HCT116 (cell line): ENCODE data around the gene ATP6V1G2. TPM values are rescaled to one million over a fixed set of nuclear protein-coding genes. Genes with fewer than 3 reads are reported as not detected.
"Not testable (repeated sequence)": the region's sequence is repeated elsewhere in the genome, so short reads cannot be mapped to it uniquely, and the experiment has no call there.

Experiments
- ATAC-seq: fragments of 200-7000 bp; cut with Tn5 transposase; 2 replicates; pipeline ENCODE4 v1.9.1; 2020; ENCODE audit warnings: mild to moderate bottlenecking, moderate library complexity
- BruUV-seq: library from RNA; stranded (reverse); fragments of 400-500 nt; replicated peaks from 2 replicates; lab custom pipeline; 2021; lab: Mats Ljungman, UMichigan
- CTCF ChIA-PET: fragments of 300-600 bp; sonication (Branson Sonifier 250); formaldehyde crosslinking; loops from one replicate; lab custom pipeline; 2021; ENCODE audit warnings: antibody characterized with exemption; lab: Charles Lee
- POLR2A ChIA-PET: fragments of 300-600, 350-600 bp; sonication (Branson Sonifier 250); formaldehyde crosslinking; loops from one replicate; lab custom pipeline; 2021; ENCODE audit warnings: antibody characterized with exemption; lab: Charles Lee
- RAD21 ChIA-PET, 2 experiments: fragments of 300-600 bp; sonication (Branson Sonifier 250); formaldehyde crosslinking; loops; one replicate each; lab custom pipeline; 2023; ENCODE audit warnings: low total read pairs in 2 of 2; ENCODE audit not compliant: uncharacterized antibody in 2 of 2, unreplicated experiment in 2 of 2, low non-redundant PET in 1 of 2; lab: Charles Lee
- DNase-seq: peaks from one replicate; pipeline ENCODE4 v3.0.0-alpha.2; 2010; ENCODE audit warnings: low read depth, low spot score
- H2AFZ ChIP-seq: fragments of 200-600 bp; shearing (Covaris generic), sonication (generic); 2 replicates; pipeline ENCODE4 v1.6.1; 2017; ENCODE audit warnings: low read depth, mixed run types, mixed read lengths, antibody characterized with exemption, low read length; ENCODE audit not compliant: poor library complexity, severe bottlenecking
- H3K27ac ChIP-seq: 2 replicates; pipeline ENCODE4 v1.5.1; 2012; ENCODE audit warnings: low read depth, low read length
- H3K27me3 ChIP-seq: fragments of 200-600 bp; sonication (generic); 2 replicates; pipeline ENCODE4 v1.6.1; 2016; ENCODE audit warnings: mixed run types, low read length, mixed read lengths; ENCODE audit not compliant: insufficient read depth
- H3K36me3 ChIP-seq, 2 experiments: fragments of 200-500 bp in 1 of 2; fragments of 200-600 bp in 1 of 2; sonication (Bioruptor generic) in 1 of 2; sonication (generic) in 1 of 2; 2 replicates each; pipeline versions ENCODE4 v1.5.1 to v1.6.1; 2014 to 2016; ENCODE audit warnings: low read length in 2 of 2, inconsistent platforms in 1 of 2, mixed read lengths in 1 of 2, mixed run types in 1 of 2; ENCODE audit not compliant: insufficient read depth in 2 of 2, control insufficient read depth in 1 of 2
- H3K4me1 ChIP-seq, 2 experiments: fragments of 200-600 bp in 1 of 2; sonication (generic) in 1 of 2; 2 replicates each; pipeline versions ENCODE4 v1.5.1 to v1.6.1; 2012 to 2017; ENCODE audit warnings: low read length in 2 of 2, inconsistent platforms in 1 of 2, mild to moderate bottlenecking in 1 of 2, mixed read lengths in 1 of 2, mixed run types in 1 of 2, moderate library complexity in 1 of 2; ENCODE audit not compliant: insufficient read depth in 2 of 2, control insufficient read depth in 1 of 2
- H3K4me2 ChIP-seq: fragments of 200-600 bp; sonication (generic); 2 replicates; pipeline ENCODE4 v1.6.1; 2017; ENCODE audit warnings: mixed run types, low read length, mixed read lengths
- H3K4me3 ChIP-seq, 2 experiments: fragments of 200-600 bp in 1 of 2; sonication (generic) in 1 of 2; replicated peaks in 1 of 2; 2 replicates each; pipeline ENCODE4 v1.5.1; 2011 to 2016; ENCODE audit warnings: low read length in 2 of 2, control low read depth in 1 of 2, low read depth in 1 of 2, mild to moderate bottlenecking in 1 of 2, mixed read lengths in 1 of 2, mixed run types in 1 of 2
- H3K79me2 ChIP-seq: fragments of 200-600 bp; sonication (generic); 2 replicates; pipeline ENCODE4 v1.6.1; 2017; ENCODE audit warnings: mild to moderate bottlenecking, mixed run types, low read length, moderate library complexity, mixed read lengths; ENCODE audit not compliant: insufficient read depth
- H3K9ac ChIP-seq: fragments of 200-600 bp; sonication (generic); 2 replicates; pipeline ENCODE4 v1.6.1; 2016; ENCODE audit warnings: low read length, mixed read lengths
- H3K9me2 ChIP-seq: fragments of 200-600 bp; sonication (generic), shearing (Covaris generic); 2 replicates; pipeline ENCODE4 v1.6.1; 2017; ENCODE audit warnings: mixed run types, mild to moderate bottlenecking, moderate library complexity; ENCODE audit not compliant: insufficient read depth
- H3K9me3 ChIP-seq, 2 experiments: fragments of 200-500 bp in 1 of 2; fragments of 200-600 bp in 1 of 2; sonication (Bioruptor generic) in 1 of 2; sonication (generic) in 1 of 2; 2 replicates each; pipeline ENCODE4 v1.6.1; 2014 to 2017; ENCODE audit warnings: low read length in 2 of 2, mixed read lengths in 2 of 2, inconsistent platforms in 1 of 2, low read depth in 1 of 2, mild to moderate bottlenecking in 1 of 2, mixed run types in 1 of 2, moderate library complexity in 1 of 2; ENCODE audit not compliant: control insufficient read depth in 1 of 2, insufficient read depth in 1 of 2
- H4K20me1 ChIP-seq: fragments of 200-600 bp; sonication (generic), shearing (Covaris generic); 2 replicates; pipeline ENCODE4 v1.6.1; 2017; ENCODE audit warnings: mixed run types, mild to moderate bottlenecking, moderate library complexity; ENCODE audit not compliant: insufficient read depth
- CBX3 ChIP-seq: IDR thresholded peaks from 2 replicates; pipeline ENCODE4 v1.6.1; 2012; ENCODE audit warnings: low read depth
- CEBPB ChIP-seq: IDR thresholded peaks from 2 replicates; pipeline ENCODE4 v1.6.1; 2012; ENCODE audit warnings: low read depth
- EGR1 ChIP-seq: IDR thresholded peaks from 2 replicates; pipeline ENCODE4 v1.6.1; 2012; ENCODE audit warnings: low read depth
- EZH2phosphoT487 ChIP-seq: fragments of 200-600 bp; IDR thresholded peaks from 2 replicates; pipeline ENCODE4 v1.6.1; 2018; ENCODE audit warnings: antibody characterized with exemption, borderline replicate concordance
- POLR2A ChIP-seq: IDR thresholded peaks from 2 replicates; pipeline ENCODE4 v1.7.0; 2011; ENCODE audit warnings: borderline replicate concordance; ENCODE audit not compliant: insufficient read depth, insufficient read length; ENCODE audit errors: extremely low read depth
- SP1 ChIP-seq: IDR thresholded peaks from 2 replicates; pipeline ENCODE4 v1.6.1; 2012; ENCODE audit warnings: low read depth
- YY1 ChIP-seq: IDR thresholded peaks from 2 replicates; pipeline ENCODE4 v1.6.1; 2011; ENCODE audit warnings: low read length, low read depth, moderate library complexity, mild to moderate bottlenecking; ENCODE audit not compliant: insufficient replicate concordance; ENCODE audit errors: extremely low read depth
- ZNF274 ChIP-seq: fragments of 200-500 bp; sonication (Bioruptor generic); IDR thresholded peaks from 2 replicates; pipeline ENCODE4 v1.6.1; 2014; ENCODE audit warnings: mild to moderate bottlenecking, low read depth, low read length, inconsistent platforms
- intact Hi-C: fragments of 100-400 bp; cut with micrococcal nuclease; formaldehyde crosslinking; loops from 2 replicates; pipeline ENCODE4 v1.10.0; 2022
- total RNA-seq: library from RNA; stranded (reverse); gene quantifications from one replicate; pipeline ENCODE4 v1.2.1, GENCODE V29; 2021; ENCODE audit not compliant: unreplicated experiment

The ATP6V1G2 gene
- total RNA-seq, 1 experiment from 2014 or later: 1.8 TPM

DNA sequence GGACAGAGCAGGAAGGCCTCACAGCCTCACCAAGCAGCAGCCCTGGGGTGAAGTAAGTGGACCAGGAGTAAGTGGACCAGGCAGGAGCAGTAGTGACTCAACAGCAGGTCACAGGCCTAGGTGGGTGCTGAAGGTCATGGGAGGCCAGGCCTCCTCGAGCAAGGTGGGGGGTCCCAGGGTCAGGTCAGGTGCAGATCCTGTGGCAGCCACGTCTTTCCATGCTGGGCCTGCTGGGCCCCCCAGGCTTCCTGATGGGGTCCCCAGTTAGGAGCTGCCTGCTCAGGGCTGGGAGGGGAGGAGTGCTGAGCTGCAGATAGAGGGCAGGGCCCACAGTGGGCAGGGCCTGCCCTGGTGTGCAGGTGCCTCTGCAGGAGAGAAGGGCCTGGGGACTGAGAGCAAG lies 37.4 kb downstream of the ATP6V1G2 start:
- ATAC-seq, CTCF ChIA-PET, H3K79me2 ChIP-seq, RAD21 ChIA-PET, intact Hi-C loops, H3K4me3 ChIP-seq, H2AFZ ChIP-seq, H3K27ac ChIP-seq, H3K27me3 ChIP-seq, H3K9me2 ChIP-seq, DNase-seq, H3K4me1 ChIP-seq, H4K20me1 ChIP-seq, POLR2A ChIA-PET, H3K9ac ChIP-seq, BruUV-seq, H3K4me2 ChIP-seq, H3K9me3 ChIP-seq: not testable (repeated sequence)
- peaks cover 12 to 13% of the 10 kb centered on the region in 2 experiments for H3K36me3 ChIP-seq

DNA sequence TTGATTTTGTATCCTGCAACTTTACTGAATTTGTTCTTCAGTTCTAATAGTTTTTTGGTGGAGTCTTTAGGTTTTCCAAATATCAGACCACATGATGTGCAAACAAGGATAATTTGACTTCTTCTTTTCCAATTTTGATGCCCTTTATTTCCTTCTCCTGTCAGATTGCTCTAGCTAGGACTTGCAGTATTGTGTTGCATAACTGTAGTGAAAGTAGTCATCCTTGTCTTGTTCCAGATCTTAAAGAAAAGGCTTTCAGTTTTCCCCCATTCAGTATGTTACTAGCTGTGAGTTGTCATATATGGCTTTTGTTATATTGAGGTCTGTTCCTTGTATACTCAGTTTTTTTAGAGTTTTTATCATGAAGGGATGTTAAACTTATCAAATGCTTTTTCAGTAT lies 43.8 kb downstream of the ATP6V1G2 start:
- Histone ChIP-seq H3K79me2 (peaks cover 49% of the 10 kb centered on the region), H3K4me3 (no peak overlapping the region), H3K9me2 (no peaks in the 10 kb centered on the region), H3K4me2 (no peak overlapping the region), H3K27me3 (no peaks in the 10 kb centered on the region), H3K36me3 (peaks cover 7 to 9% of the 10 kb centered on the region in 2 experiments; a peak in 2 of 4 replicates), H3K4me1 (peaks cover 9 to 12% of the 10 kb centered on the region in 2 experiments; a peak in 3 of 4 replicates), H3K9me3 (no peaks in the 10 kb centered on the region), H3K27ac (no peak overlapping the region), H4K20me1 (no peaks in the 10 kb centered on the region), H3K9ac (no peak overlapping the region), H2AFZ (no peak overlapping the region)
- intact Hi-C loops: no loop called here
- RAD21 ChIA-PET: no interaction called here
- BruUV-seq: no TSS peak
- TF ChIP-seq CBX3 (no peak), EZH2phosphoT487 (no peak), CEBPB (no peak), EGR1 (no peak), SP1 (no peak), YY1 (no peak), ZNF274 (no peak), POLR2A (no peak)
- DNase-seq: no peak
- CTCF ChIA-PET: interaction anchor here (0.7 kb wide), 1 partner anchor 9 kb away, joined by 3 read pairs; no protein-coding TSS in a partner anchor
- no peak for ATAC-seq
- POLR2A ChIA-PET: interaction anchor here (0.8 kb wide), 1 partner anchor 40 kb away, joined by 3 read pairs; no protein-coding TSS in a partner anchor

DNA sequence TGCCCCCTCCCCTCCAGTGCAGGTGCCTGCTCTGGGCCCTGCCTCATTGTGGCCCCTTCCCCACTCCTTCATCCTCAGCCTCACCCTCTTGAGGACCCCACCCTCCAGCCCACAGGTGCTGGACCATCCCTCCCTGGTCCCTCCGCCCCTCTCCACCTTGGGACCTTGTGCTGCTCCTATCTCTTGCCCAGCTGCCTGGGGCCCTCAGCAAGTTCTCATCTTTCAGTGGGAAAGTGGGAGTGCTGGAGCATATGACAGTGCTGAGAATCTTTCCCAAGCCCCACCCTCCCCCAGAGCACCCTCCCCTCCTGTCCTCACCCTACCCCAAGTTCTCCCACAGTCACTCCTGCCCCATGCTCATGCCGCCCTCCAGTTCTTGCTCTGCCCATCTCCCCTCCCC lies 46.8 kb downstream of the ATP6V1G2 start:
- H3K27ac ChIP-seq: not testable (repeated sequence)

More for the DNA sequence above, 46.8 kb downstream of the ATP6V1G2 start:
- intact Hi-C loops, RAD21 ChIA-PET, H3K27me3 ChIP-seq, H3K9me2 ChIP-seq, H3K36me3 ChIP-seq, DNase-seq, H4K20me1 ChIP-seq, CTCF ChIA-PET, H3K9ac ChIP-seq, BruUV-seq, H3K9me3 ChIP-seq, ATAC-seq, H2AFZ ChIP-seq: not testable (repeated sequence)
- POLR2A ChIA-PET: interaction anchor here (2.2 kb wide), 1 partner anchor 42 kb away, joined by 8 read pairs; the partner anchor contains the start of gene DDX39B
- Histone ChIP-seq H3K4me1 (peaks cover 22 to 38% of the 10 kb centered on the region in 2 experiments), H3K79me2 (peaks cover 45% of the 10 kb centered on the region), H3K4me2 (peak overlapping the region; percentile 87), H3K4me3 (0 out of 4 replicates have a peak overlapping the region, but pooled peaks of 1 of the 2 experiments have one; percentile 70)
